GM19452 (cell line): ENCODE data around the gene IL1RAPL1.

Experiments used
- ATAC-seq: cut with Tn5 transposase; IDR thresholded peaks from one replicate; pipeline ENCODE4 v1.9.1; 2021; ENCODE audit not compliant: unreplicated experiment

Gene IL1RAPL1

DNA sequence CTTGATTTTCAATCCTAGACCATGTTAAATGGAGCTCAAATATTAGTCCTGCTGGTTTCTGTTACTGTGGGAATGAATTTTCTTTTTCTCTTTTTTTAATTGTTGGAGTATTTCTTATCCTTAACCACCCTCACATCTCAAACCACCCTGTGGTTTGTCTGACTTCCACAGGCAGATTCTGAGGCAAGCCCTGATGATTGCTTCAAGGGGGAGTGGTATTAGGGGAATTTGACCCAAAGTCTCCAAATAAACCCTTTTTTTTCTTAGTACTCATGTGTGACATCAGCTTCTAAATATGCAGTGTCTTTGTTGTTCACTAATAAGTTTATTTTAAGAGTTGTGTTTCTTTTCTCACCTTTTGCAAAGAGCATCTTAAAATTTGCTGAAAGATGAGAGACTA is 810.3 kb downstream of the IL1RAPL1 start:
- ATAC-seq = no peak

DNA sequence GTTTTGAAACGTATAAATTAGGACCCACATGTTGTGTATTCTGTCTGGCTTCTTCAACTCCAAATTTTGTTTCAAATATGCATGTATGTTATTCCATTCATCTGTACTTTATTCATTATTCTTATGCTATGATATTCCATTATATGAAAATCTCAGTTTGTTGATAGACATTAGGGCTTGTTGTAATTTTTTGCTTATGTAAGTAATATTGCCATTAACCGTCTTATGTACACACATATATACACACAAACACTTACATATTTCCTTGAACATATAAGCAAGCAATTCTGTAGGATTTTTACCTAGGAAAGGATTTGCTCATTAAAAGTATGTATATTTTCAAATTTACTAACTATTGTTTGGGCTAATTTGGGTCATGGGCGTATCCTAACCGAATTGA is 820.1 kb downstream of the IL1RAPL1 start:
- no peak for ATAC-seq

DNA sequence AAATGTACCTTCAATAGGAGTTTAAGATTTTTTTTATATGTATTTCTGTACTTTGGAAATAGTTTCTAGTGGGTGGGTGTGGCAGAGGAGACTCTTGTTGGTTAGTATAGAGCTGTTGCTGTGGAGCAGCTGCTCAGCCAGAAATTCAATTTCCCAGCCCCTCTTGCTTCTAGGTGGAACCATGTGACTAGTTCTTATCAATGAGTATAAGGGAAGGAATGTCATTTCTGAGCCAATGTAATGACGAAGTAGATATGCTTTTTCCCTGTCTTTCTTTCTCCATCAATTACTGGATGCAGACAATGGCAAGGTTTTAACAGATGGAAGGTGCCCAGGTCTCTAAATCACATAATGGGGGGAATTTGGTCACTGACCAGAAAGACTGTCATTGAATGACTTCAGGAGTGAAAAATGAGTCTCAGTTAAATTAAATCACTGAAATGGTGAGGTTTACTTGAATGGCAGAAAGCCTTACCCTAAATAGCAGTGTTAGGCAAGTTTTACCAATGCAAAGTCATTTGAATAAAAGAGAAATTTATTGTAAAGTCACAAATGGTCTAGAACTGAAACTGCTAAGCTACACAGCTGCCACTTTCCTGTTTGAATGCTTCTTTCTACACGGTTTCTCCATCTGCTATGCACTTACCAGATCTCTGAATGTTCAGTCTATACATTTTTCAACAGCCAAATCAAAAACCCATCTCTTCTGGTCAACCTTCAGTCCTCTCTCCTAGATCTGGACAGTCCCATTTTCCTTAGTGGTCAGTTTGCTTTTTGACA is 832.7 kb downstream of the IL1RAPL1 start:
- no peak for ATAC-seq

DNA sequence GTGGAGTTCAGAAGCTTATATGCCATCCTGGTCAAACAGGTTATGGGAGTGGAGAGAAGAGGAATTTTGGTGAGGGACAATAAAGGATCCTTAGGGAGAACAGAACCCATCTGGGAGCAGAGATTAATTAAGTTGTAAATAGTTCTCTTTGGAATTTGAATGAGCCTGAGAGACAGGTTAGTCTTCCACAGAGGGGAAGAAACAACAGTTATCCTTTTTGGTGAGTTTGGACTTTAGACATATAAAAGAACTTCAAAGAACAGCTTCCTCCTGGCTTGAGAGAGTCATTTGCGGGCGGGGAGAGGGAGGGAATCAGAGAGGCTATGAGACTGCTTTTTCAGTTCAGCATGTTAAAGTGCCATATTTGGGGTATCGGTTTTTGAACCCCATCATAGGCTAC is 834.8 kb downstream of the IL1RAPL1 start:
- no peak for ATAC-seq

DNA sequence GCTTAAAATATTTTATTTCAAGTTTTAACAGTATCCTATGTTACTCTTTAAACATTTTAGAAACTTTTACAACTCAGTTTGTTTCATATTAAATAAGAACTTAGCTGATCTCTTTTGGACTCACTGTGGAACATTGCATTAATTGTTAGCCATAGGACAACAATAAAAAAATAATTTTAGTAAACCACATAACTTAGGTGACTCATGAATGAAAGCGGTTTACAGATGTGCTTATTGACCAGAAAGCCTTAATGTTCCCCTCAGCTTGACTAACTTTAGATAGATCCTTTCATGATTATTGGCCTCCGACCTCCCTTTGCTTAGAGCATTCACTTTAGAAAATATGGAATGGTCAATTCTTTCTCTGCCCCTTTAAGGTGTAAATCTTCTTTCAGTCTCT is 844.6 kb downstream of the IL1RAPL1 start:
- no peak for ATAC-seq

DNA sequence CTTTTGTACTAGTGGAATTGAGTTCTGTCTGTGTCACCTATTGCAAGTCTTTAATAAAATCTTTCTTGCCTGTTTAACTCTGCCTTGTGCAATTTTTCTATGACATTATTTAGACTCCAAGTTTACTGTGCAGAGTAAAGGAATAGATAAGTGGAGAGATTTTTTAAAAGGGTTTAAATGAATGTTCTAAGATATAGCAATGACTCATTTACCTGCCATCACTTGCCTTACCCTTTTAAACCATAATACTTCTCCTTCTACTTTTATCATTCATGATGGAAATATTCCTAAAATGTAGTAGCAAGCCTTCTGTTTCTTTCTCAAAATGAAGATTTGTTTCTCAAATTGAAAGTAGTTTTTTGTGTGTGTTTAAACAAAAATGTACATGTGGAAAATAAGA is 845.3 kb downstream of the IL1RAPL1 start:
- ATAC-seq = no peak

DNA sequence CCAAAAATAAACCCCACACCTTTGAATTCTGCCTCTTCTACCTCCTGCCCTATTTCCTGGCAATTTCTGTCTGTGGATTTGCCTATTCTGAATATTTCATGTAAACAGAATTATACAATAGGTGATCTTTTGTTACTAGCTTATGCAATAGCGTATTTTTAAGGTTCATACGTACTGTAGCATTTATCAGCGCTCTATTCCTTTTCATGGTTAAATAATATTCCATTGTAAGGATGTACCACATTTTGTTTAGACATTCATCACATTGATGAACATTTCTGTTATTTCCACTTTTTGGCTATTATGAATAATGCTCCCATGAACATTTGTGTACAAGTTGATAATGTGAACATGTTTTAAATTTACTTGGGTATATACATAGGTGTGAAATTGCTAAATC is 847.7 kb downstream of the IL1RAPL1 start:
- ATAC-seq = no peak

DNA sequence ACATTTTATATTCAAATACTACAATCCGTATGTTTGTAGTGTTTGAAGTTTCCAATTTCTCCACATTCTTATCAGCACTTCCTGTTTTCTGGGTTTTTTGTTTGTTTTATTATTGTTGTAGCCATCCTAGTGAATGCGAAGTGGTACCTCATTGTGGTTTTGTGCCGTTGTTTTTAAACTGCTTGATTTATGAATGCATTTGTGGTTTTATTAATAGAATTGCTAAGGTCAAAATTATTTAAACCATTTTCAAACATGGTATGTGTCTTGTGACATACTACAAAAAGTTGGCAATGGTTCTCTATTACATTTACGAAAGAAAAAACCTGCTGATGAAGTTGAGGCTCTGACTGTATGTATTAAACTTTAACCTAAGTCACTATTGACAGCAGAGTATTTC is 848.1 kb downstream of the IL1RAPL1 start:
- no peak for ATAC-seq

DNA sequence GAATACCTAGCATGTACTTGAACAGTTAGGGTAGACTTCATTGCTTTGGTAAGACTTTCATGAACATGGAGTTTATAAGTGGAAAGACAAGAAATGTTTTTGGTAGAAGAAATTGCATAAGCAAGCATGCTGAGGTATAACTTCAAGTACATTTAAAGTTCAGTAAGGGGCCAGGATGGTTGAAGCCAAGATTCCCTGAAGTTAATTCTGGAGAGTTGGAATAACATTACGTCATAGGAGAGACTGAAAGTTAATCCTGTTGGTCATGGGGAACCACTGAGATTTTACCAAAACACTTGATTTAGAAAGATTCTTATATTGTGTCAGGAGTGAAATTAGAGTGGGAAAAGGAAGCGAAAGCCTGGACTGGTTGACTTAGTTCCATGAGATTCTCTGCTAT is 860.6 kb downstream of the IL1RAPL1 start:
- ATAC-seq = no peak

DNA sequence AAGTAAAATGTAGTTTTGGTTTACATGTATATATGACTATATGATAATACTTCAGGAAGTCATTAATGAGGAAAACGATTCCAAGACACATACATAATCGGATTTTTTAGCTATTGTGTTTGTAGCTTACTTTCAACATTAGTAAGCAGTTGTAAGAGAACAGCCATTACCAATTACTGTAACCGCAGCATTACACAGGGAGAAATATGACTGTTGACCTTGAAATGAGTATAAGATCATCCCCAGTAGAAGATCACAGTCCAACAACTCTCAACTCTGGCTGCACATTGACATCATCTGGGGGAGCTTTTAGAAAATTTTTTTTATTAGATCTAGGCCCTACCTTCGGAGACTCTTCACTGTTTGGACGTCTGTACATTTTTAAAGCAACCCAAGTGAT is 866.1 kb downstream of the IL1RAPL1 start:
- no peak for ATAC-seq

DNA sequence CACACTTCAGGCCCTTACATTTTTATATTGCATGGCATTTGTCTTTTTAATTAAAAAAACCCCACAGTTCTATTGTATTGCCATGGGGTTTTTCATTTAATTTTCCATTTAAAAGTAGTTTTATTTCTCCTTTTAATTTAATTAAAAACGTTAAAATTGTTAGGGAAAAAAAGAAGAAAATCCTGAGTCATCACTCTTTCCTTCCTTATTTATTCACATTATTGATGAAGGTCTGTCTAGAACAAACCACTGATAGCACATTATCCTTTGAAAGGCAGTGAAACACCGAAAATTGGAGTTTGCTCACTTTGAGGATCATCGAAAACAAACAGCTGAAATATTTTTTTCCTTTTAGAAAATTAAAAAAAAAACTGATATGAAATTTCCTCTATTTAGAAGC is 868.5 kb downstream of the IL1RAPL1 start:
- no peak for ATAC-seq

DNA sequence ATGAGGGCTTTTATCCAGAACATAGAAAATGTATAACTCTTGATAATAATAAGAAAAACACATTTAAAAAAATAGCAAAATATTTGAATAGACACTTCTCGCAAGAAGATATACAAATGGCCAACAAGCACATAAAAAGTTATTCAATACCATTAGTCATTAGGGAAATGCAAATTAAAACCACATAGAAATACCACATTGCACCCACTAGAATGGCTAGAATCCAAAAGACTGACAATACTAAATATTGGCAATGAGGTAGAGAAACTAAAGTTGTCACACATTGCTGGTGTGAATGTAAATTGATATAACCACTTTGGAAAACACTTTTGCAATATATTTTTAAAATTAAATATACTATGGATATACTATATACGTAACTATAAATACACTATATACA is 873.8 kb downstream of the IL1RAPL1 start:
- no peak for ATAC-seq

DNA sequence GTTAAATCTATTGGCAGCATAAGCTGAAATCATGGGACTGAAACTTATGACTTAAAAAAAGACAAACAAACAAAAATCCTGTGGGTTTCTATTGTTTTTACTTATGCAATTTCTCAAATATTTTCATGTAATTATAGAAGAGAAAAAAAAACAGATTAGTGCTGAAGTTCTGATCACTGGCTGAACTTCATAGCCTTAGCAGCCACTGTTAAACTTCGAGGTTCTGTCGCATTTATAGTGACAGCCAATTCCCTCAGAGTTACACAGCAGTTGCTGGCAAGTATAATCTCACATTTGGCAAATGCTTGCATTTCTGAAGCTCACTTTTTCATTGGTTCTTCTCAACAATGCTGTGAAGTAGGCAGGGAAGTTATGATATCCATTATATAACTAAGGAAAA is 879.2 kb downstream of the IL1RAPL1 start:
- ATAC-seq = no peak

DNA sequence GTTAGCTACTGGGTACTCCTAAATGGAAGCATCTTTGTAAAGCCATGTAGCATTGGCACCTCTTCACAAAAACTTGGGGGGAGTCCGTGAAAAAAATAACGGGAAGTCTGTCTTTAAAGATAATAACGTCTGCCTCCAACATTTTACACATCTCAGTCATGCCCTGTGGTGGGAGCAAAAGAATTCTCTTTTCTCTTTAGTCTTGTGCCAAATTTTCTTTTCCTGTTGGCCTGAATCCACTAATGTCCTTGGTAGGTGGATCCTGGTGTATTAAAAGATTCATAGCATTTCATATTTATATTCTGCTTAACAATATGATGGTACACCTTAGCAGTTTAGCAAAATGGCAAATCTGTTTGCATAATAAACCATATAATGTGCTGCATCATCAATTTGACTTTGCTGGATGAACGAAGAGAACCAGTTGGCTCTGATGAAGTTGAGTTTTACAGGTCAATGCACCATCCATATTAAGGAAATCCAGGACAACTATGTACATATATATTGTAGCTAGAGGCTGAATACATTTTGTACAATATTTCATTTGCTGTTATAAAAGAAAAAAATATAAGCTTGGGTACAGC is 881.8 kb downstream of the IL1RAPL1 start:
- no peak for ATAC-seq

DNA sequence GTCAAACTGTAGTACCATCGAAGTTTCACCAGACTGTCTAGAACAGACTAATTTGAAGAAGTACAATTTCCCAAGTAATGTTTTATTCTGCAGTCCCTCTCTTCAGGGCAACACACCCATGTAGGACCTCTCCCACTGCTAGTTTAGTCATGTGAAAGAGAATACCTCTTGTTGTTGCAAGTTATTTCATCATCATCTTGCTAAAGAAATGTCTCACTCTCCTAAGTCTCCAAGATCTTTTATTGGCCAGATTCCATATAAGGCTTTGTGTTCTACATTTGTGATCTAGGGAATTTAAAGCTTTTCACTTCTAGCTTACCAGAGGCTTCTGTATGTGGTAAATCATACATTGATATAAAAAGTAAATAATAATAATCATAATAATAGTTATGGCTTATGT is 882.8 kb downstream of the IL1RAPL1 start:
- no peak for ATAC-seq

DNA sequence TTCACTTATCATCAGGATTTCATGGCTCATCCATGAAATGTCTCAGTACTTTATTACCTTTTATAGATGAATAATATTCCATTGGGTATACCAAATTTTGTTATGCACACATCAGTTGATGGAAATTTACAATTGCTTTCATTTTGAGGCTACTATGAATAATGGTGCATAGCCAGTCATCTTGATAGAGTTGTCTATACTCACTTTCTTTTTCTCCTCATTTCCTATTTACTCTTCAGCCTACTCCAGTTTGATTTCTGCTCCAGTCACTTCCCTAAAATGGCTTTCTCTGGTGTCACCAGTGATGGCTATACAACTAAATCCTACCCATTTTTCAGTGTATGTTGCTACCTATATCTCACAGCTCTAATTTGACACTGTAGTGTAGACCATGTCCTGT is 884.6 kb downstream of the IL1RAPL1 start:
- ATAC-seq = no peak

DNA sequence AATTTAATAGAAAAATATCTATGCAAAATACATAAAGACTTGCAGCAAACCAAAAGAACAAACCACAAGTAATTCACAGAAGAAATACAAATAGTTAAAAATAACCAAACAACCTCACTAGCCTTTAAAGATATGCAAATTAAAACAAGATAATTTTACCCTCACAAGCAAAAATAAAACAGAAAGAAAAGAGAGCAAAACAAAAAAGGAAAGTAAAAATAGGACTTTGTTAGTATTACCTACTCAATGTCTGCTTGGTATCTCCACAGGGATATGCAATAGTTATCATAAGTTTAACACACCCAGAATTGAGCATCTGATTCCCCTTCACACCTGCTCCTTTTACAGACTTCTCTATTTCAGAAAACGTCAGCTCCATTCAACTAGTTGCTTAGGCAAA is 890.6 kb downstream of the IL1RAPL1 start:
- ATAC-seq = peak; percentile 25

DNA sequence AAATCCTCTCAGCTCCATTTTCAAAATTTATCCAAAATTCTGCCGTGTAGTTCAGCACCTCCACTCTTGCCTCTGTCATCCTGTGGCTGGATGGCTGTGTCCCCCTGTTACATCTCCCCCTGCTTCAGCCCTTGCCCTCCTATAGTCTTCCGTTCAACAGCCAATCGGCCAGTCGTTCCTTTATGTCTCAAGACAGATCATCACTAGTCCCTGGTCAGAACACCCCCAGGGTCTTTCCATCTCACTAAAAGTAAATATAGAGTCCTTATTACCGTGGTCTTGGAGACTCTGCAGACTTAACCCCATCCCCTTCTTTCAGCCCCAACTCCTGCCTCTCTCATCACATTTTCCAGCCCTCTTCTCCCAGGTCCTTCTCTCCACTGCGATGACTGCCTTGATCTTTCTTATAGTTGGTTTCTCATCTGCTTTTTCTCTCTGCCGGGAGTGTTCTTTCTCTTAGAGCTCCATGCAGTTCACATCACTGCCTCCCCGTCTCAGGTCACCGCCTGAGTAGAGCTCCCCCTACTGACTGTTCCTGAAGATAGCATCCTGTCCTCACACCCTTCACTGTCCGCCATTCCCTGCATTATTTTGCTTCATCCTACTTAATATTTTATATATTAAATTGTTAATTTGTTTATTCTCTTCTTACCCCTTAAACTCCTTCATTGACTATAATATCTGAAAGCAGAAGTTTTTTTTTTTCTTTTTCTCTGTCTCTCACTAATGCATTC is 891.3 kb downstream of the IL1RAPL1 start:
- peak; percentile 83 for ATAC-seq

DNA sequence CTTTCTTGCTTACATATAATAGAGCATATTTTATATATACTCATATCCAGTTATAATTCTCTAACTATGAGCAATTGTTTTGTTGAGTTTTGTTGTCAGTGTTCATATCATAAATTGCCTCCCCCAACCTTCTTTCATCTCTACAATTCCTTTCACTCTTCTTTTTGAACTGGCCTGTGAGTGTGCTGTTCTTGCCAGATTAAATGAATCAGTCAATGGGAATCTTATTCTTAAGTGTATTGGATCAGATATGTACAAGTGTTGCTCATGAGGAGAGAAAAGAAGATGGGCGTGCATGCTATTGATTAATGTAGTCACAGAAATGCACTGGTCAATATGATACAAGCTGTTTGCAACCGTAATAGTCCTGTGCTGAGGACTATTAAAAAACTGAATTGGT is 900.0 kb downstream of the IL1RAPL1 start:
- ATAC-seq = no peak

DNA sequence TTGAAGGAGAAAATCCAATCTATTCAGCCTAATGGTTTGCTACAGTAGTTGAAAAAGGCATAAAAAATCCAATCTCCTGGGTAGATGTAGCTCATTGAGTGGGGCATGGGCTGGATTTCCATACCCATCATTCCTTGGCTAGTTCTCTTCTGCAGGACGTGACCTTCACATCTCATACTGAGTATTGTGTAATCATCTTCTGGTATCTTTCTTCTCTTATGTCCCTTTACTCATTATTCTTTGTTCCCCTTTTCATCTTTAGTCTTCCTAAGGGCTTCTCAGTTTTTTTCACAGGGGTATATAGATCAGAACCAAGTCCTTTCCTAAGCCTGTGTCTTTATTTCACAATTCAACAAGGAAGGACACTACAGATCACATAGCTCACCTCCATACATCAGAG is 900.5 kb downstream of the IL1RAPL1 start:
- ATAC-seq = no peak

DNA sequence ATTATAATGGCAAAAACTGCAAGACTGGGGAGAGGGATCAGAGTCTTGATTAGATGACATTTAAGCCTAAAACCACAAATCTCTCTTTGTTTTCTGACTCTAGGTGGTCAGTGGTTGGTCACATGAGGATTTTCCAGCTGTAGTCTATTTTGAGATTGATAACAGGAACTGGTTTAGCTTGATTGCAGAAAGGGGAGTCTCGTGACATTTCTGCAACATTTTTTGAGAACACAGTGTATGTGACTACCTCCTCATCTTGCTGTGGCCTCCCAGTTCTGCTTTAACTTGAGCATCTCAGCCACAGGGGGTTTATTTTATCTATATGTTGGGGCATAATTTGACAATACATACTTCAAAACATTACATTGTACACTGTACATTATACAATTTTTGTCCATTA is 901.7 kb downstream of the IL1RAPL1 start:
- no peak for ATAC-seq

DNA sequence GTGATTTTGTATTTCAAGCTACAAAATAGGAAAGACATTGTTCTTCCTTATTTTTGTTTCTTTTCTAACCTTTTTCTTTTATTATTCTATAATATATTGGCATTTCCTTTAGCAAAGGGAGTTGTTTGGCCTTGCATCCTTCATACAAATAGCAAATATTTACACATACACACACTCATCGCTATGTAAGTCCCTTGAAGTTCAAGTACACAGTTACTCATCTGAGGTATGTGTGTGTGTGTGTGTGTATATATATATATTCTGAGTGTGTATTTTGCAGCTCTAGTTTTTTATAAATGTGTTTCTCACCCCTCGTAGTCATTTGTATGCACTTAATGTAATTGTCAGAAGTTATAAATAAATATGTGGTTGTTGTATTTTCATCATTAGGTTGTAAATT is 903.4 kb downstream of the IL1RAPL1 start:
- no peak for ATAC-seq
